Trophoblast cell (in vitro differentiated cells and primary cell): ENCODE measurements around the gene RPS24.

ENCODE experiments used
- DNase-seq, 2 donors: peaks; one replicate each; pipeline ENCODE4 v3.0.0-alpha.2; 2016
- H2AFZ ChIP-seq: 2 replicates; pipeline ENCODE4 v1.6.1; 2013; ENCODE audit warnings: low read length, moderate library complexity, mild to moderate bottlenecking; ENCODE audit not compliant: insufficient read depth, poor library complexity
- H2AK5ac ChIP-seq: 2 replicates; pipeline ENCODE4 v1.6.1; 2013; ENCODE audit warnings: mild to moderate bottlenecking, low read length
- H2BK120ac ChIP-seq: 2 replicates; pipeline ENCODE4 v1.6.1; 2013; ENCODE audit warnings: low read length, mild to moderate bottlenecking, moderate library complexity; ENCODE audit not compliant: insufficient read depth, poor library complexity
- H2BK12ac ChIP-seq: 2 replicates; pipeline ENCODE4 v1.6.1; 2013; ENCODE audit warnings: mild to moderate bottlenecking, low read length, moderate library complexity
- H2BK5ac ChIP-seq: 2 replicates; pipeline ENCODE4 v1.6.1; 2013; ENCODE audit warnings: low read length, low read depth, moderate library complexity, mild to moderate bottlenecking; ENCODE audit not compliant: poor library complexity
- H3K14ac ChIP-seq: 2 replicates; pipeline ENCODE4 v1.6.1; 2013; ENCODE audit warnings: mild to moderate bottlenecking, low read length
- H3K18ac ChIP-seq: 2 replicates; pipeline ENCODE4 v1.6.1; 2013; ENCODE audit warnings: mild to moderate bottlenecking, low read length
- H3K23ac ChIP-seq: 2 replicates; pipeline ENCODE4 v1.6.1; 2013; ENCODE audit warnings: low read length
- H3K27ac ChIP-seq: 2 replicates; pipeline ENCODE4 v1.5.1; 2013; ENCODE audit warnings: low read depth, mild to moderate bottlenecking, inconsistent platforms, low read length, moderate library complexity
- H3K27me3 ChIP-seq: 2 replicates; pipeline ENCODE4 v1.6.1; 2013; ENCODE audit warnings: inconsistent platforms, mild to moderate bottlenecking, low read length, moderate library complexity; ENCODE audit not compliant: insufficient read depth
- H3K36me3 ChIP-seq, 2 experiments: 1 replicate in 1 of 2; 2 replicates in 1 of 2; pipeline ENCODE4 v1.6.1; 2013; ENCODE audit warnings: low read length in 2 of 2, mild to moderate bottlenecking in 2 of 2, moderate library complexity in 1 of 2; ENCODE audit not compliant: insufficient read depth in 2 of 2, control insufficient read depth in 1 of 2
- H3K4ac ChIP-seq: 2 replicates; pipeline ENCODE4 v1.6.1; 2013; ENCODE audit warnings: low read depth, mild to moderate bottlenecking, low read length, moderate library complexity
- H3K4me1 ChIP-seq, 2 experiments: 1 replicate in 1 of 2; 2 replicates in 1 of 2; pipeline ENCODE4 v1.6.1; 2013; ENCODE audit warnings: low read length in 2 of 2, mild to moderate bottlenecking in 2 of 2, moderate library complexity in 1 of 2; ENCODE audit not compliant: insufficient read depth in 2 of 2, control insufficient read depth in 1 of 2
- H3K4me2 ChIP-seq: 2 replicates; pipeline ENCODE4 v1.6.1; 2013; ENCODE audit warnings: inconsistent platforms, mild to moderate bottlenecking, low read length, moderate library complexity
- H3K4me3 ChIP-seq: 2 replicates; pipeline ENCODE4 v1.5.1; 2013; ENCODE audit warnings: mild to moderate bottlenecking, low read depth, low read length, inconsistent platforms
- H3K79me1 ChIP-seq: one replicate; pipeline ENCODE4 v1.6.1; 2013; ENCODE audit warnings: low read length
- H3K79me2 ChIP-seq: 2 replicates; pipeline ENCODE4 v1.6.1; 2013; ENCODE audit warnings: low read length, mild to moderate bottlenecking; ENCODE audit not compliant: control insufficient read depth, insufficient read depth, poor library complexity
- H3K9ac ChIP-seq: 2 replicates; pipeline ENCODE4 v1.6.1; 2013; ENCODE audit warnings: mild to moderate bottlenecking, low read length
- H3K9me3 ChIP-seq: 2 replicates; pipeline ENCODE4 v1.6.1; 2013; ENCODE audit warnings: low read depth, mild to moderate bottlenecking, control low read depth, inconsistent platforms, low read length; ENCODE audit not compliant: insufficient read depth
- H4K12ac ChIP-seq: 2 replicates; pipeline ENCODE4 v1.6.1; 2013; ENCODE audit warnings: low read depth, mild to moderate bottlenecking, low read length, moderate library complexity
- H4K8ac ChIP-seq: 2 replicates; pipeline ENCODE4 v1.6.1; 2013; ENCODE audit warnings: low read depth, mild to moderate bottlenecking, low read length, moderate library complexity
- H4K91ac ChIP-seq: one replicate; pipeline ENCODE4 v1.6.1; 2013; ENCODE audit warnings: low read depth, mild to moderate bottlenecking, low read length, moderate library complexity
- WGBS: extraction: QIAGEN DNeasy Blood & Tissue Kit; methylation state at CpG from one replicate; pipeline ENCODE4 v1.1.7; 2013; ENCODE audit warnings: missing lambda C conversion rate; ENCODE audit not compliant: insufficient read length, insufficient coverage; ENCODE audit errors: extremely low coverage; 5-methylcytosine and 5-hydroxymethylcytosine counted together

The RPS24 gene

GRCh38 chr10:78045856-78046255 lies 12.2 kb downstream of the RPS24 start:
- no CpG with 5 or more reads among the region's 8 CpGs for WGBS
- no peak overlapping the region for H3K4ac ChIP-seq
- peaks cover 2% of the 10 kb centered on the region for H3K79me1 ChIP-seq
- no peaks in the 10 kb centered on the region for H3K27me3 ChIP-seq
- H2AFZ ChIP-seq, result no peak overlapping the region
- no peak overlapping the region for H4K91ac ChIP-seq
- no peak overlapping the region for H3K27ac ChIP-seq
- H2BK120ac ChIP-seq, result no peak overlapping the region
- H3K14ac ChIP-seq, result no peak overlapping the region
- H3K4me3 ChIP-seq, result no peak overlapping the region
- H3K4me1 ChIP-seq, result peaks cover 0 to 4% of the 10 kb centered on the region in 2 experiments
- H2BK5ac ChIP-seq, result no peak overlapping the region
- no peak overlapping the region for H3K23ac ChIP-seq
- H2BK12ac ChIP-seq, result no peak overlapping the region
- no peak overlapping the region for H4K8ac ChIP-seq
- H3K18ac ChIP-seq, result no peak overlapping the region
- no peak overlapping the region for H3K4me2 ChIP-seq
- H3K79me2 ChIP-seq, result no peaks in the 10 kb centered on the region
- H3K9ac ChIP-seq, result no peak overlapping the region
- DNase-seq, result no peak
- no peak overlapping the region for H2AK5ac ChIP-seq
- peaks cover 9 to 22% of the 10 kb centered on the region in 2 experiments for H3K36me3 ChIP-seq
- no peaks in the 10 kb centered on the region for H3K9me3 ChIP-seq
- no peak overlapping the region for H4K12ac ChIP-seq

DNA sequence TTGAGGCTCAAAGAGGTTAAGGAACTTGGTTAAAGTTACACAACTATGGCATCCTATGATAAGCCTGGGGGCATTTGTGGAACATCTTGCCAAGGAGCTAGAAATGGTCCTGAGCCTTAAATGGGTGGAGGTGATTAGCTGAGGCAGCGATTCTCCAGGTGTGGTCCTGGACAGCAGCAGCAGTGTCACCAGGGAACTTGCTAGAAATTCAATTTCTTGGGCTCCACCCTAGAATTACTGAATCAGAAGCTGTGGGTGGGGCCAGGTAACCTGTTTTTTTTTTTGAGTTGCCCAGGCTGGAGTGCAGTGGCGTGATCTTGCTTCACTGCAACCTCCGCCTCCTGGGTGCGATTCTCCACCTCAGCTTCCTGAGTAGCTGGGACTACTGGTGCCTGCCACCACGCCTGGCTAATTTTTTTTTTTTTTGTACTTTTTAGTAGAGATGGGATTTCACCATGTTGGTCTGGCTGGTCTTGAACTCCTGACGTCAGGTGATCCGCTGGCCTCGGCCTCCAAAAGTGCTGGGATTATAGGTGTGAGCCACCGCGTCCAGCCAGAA lies 13.1 kb downstream of the RPS24 start:
- H3K36me3 ChIP-seq, result peaks cover 0 to 12% of the 10 kb centered on the region in 2 experiments

DNA sequence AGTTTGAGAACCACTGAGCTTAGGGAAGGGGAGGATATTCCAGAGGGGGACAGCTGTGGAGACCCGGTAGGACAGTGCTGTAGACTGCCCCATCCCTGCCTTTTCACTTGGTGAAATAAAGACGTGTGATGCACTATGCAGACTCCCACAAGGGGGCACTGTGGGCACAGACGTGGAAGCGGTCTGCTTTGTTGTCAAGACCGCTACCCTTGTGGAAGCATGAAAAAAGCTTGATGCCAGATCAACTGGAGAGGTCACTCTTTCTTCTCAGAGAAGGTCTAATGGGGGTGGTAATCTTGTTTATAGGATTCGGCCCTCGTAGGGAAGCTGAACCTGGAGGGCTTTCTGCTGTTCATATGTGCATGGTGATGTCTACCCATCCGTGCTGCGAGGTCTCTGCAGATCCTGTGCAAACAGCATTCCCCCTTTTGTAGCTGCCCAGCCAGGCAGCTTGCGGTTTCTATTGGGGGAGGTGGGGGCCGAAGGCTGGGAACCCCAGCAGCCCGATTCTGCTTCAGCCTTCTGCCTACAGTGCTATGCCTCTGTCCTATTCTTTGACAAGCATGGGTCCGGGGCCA lies 13.7 kb downstream of the RPS24 start:
- no peak overlapping the region for H3K9ac ChIP-seq
- peaks cover 0 to 4% of the 10 kb centered on the region in 2 experiments for H3K4me1 ChIP-seq
- H2BK120ac ChIP-seq, result peak overlapping the region; percentile 15
- H2BK5ac ChIP-seq, result peak overlapping the region; percentile 14
- H2AK5ac ChIP-seq, result no peak overlapping the region
- peak overlapping the region; percentile 69 for H4K91ac ChIP-seq
- no peak overlapping the region for H3K4me3 ChIP-seq
- no peak overlapping the region for H3K18ac ChIP-seq
- peak overlapping the region; percentile 16 for H2BK12ac ChIP-seq
- peaks cover 0 to 6% of the 10 kb centered on the region in 2 experiments for H3K36me3 ChIP-seq
- no peaks in the 10 kb centered on the region for H3K79me2 ChIP-seq
- H3K27me3 ChIP-seq, result no peaks in the 10 kb centered on the region
- H3K27ac ChIP-seq, result no peak overlapping the region
- H3K14ac ChIP-seq, result no peak overlapping the region
- H3K4ac ChIP-seq, result no peak overlapping the region
- H4K8ac ChIP-seq, result peak overlapping the region; percentile 30
- H3K9me3 ChIP-seq, result no peaks in the 10 kb centered on the region
- H2AFZ ChIP-seq, result no peak overlapping the region
- no CpG with 5 or more reads among the region's 13 CpGs for WGBS
- peak; percentile 48 to 82 for DNase-seq
- H4K12ac ChIP-seq, result no peak overlapping the region
- H3K79me1 ChIP-seq, result peaks cover 2% of the 10 kb centered on the region
- no peak overlapping the region for H3K23ac ChIP-seq
- no peak overlapping the region for H3K4me2 ChIP-seq

More for the DNA sequence above, 13.1 kb downstream of the RPS24 start:
- Histone ChIP-seq H3K27ac (no peak overlapping the region), H4K91ac (no peak overlapping the region), H2AK5ac (no peak overlapping the region), H3K23ac (no peak overlapping the region), H4K8ac (no peak overlapping the region), H2BK120ac (no peak overlapping the region), H3K4me3 (no peak overlapping the region), H3K18ac (no peak overlapping the region), H2BK12ac (no peak overlapping the region), H3K79me2 (no peaks in the 10 kb centered on the region), H3K79me1 (peaks cover 2% of the 10 kb centered on the region), H3K14ac (no peak overlapping the region), H3K4ac (no peak overlapping the region), H3K4me2 (no peak overlapping the region), H3K4me1 (peaks cover 0 to 4% of the 10 kb centered on the region in 2 experiments), H3K9ac (no peak overlapping the region), H2BK5ac (no peak overlapping the region), H3K9me3 (no peaks in the 10 kb centered on the region), H4K12ac (no peak overlapping the region), H2AFZ (no peak overlapping the region), H3K27me3 (no peaks in the 10 kb centered on the region)
- no peak for DNase-seq
- no CpG with 5 or more reads among the region's 10 CpGs for WGBS

- no peak overlapping the region for H3K14ac ChIP-seq
- no peak overlapping the region for H2BK12ac ChIP-seq
- H3K4me2 ChIP-seq, result no peak overlapping the region
- H3K27me3 ChIP-seq, result no peaks in the 10 kb centered on the region
- H4K12ac ChIP-seq, result no peak overlapping the region
- no peak overlapping the region for H3K27ac ChIP-seq
- H3K79me2 ChIP-seq, result no peaks in the 10 kb centered on the region
- no peak for DNase-seq
- H3K79me1 ChIP-seq, result peaks cover 2% of the 10 kb centered on the region
- H3K4ac ChIP-seq, result no peak overlapping the region
- no peak overlapping the region for H4K8ac ChIP-seq
- H2AK5ac ChIP-seq, result peak overlapping the region; percentile 47
- H3K36me3 ChIP-seq, result peaks cover 0 to 2% of the 10 kb centered on the region in 2 experiments
- no peak overlapping the region for H3K18ac ChIP-seq
- H4K91ac ChIP-seq, result no peak overlapping the region
- H2AFZ ChIP-seq, result no peak overlapping the region
- H2BK120ac ChIP-seq, result no peak overlapping the region
- no peak overlapping the region for H3K4me3 ChIP-seq
- H3K23ac ChIP-seq, result no peak overlapping the region
- no CpG with 5 or more reads among the region's 1 CpG for WGBS
- no peaks in the 10 kb centered on the region for H3K9me3 ChIP-seq
- H2BK5ac ChIP-seq, result no peak overlapping the region
- peaks cover 0 to 4% of the 10 kb centered on the region in 2 experiments for H3K4me1 ChIP-seq
- H3K9ac ChIP-seq, result no peak overlapping the region
Observed at GRCh38 chr10:78049851-78050250, 16.2 kb downstream of the RPS24 start.
